Parathyroid adenoma (tissue), 2 donors: Measurements from ENCODE around the gene ORC5.

ENCODE experiments used
- H2AFZ ChIP-seq: fragments of 300-600 bp; sonication (generic); one replicate; pipeline ENCODE4 v1.7.0; 2017; ENCODE audit warnings: antibody characterized with exemption, mild to moderate bottlenecking
- H3K27ac ChIP-seq: fragments of 300-600 bp; sonication (generic); one replicate; pipeline ENCODE4 v1.7.0; 2017
- H3K27me3 ChIP-seq: fragments of 300-600 bp; sonication (generic); one replicate; pipeline ENCODE4 v1.7.0; 2017; ENCODE audit warnings: low read length; ENCODE audit not compliant: control insufficient read depth, insufficient read depth
- H3K36me3 ChIP-seq: fragments of 300-600 bp; sonication (generic); one replicate; pipeline ENCODE4 v1.7.0; 2017; ENCODE audit warnings: low read length; ENCODE audit not compliant: control insufficient read depth, insufficient read depth
- H3K4me1 ChIP-seq: fragments of 300-600 bp; sonication (generic); one replicate; pipeline ENCODE4 v1.7.0; 2017; ENCODE audit warnings: control low read depth
- H3K4me2 ChIP-seq: fragments of 300-600 bp; sonication (generic); one replicate; pipeline ENCODE4 v1.7.0; 2017; ENCODE audit warnings: low read length
- H3K4me3 ChIP-seq: fragments of 300-600 bp; sonication (generic); one replicate; pipeline ENCODE4 v1.7.0; 2017; ENCODE audit warnings: low read depth, low read length
- H3K79me2 ChIP-seq: fragments of 300-600 bp; sonication (generic); one replicate; pipeline ENCODE4 v1.7.0; 2017; ENCODE audit warnings: control low read depth
- H3K9ac ChIP-seq: fragments of 300-600 bp; sonication (generic); one replicate; pipeline ENCODE4 v1.7.0; 2017; ENCODE audit warnings: mild to moderate bottlenecking
- H3K9me3 ChIP-seq: fragments of 300-600 bp; sonication (generic); one replicate; pipeline ENCODE4 v1.7.0; 2017; ENCODE audit warnings: low read length; ENCODE audit not compliant: control insufficient read depth
- CTCF ChIP-seq: fragments of 300-600 bp; sonication (generic); IDR thresholded peaks from one replicate; pipeline ENCODE4 v1.7.0; 2017; ENCODE audit warnings: antibody characterized with exemption, mild to moderate bottlenecking
- donor health status: primary hyperparathyroidism.

The ORC5 gene

GRCh38 chr7:104207731-104208420, at the start of gene ORC5:
TSS of gene ORC5 (minus strand) at chr7:104208013. CDS start at chr7:104207904, 109 bp downstream.
- H3K79me2 ChIP-seq = peaks cover 14% of the 10 kb centered on the region
- no peaks in the 10 kb centered on the region for H3K4me1 ChIP-seq
- no peaks in the 10 kb centered on the region for H3K27me3 ChIP-seq
- peak within 1 kb of the TSS; percentile 46 for H3K9ac ChIP-seq
- H3K27ac ChIP-seq = peak within 1 kb of the TSS; percentile 83
- no peak for TF ChIP-seq CTCF
- no peaks in the 10 kb centered on the region for H3K36me3 ChIP-seq
- peak within 1 kb of the TSS; percentile 76 for H3K4me3 ChIP-seq
- no peaks in the 10 kb centered on the region for H3K9me3 ChIP-seq
- peak within 1 kb of the TSS; percentile 66 for H3K4me2 ChIP-seq
- H2AFZ ChIP-seq = peak within 1 kb of the TSS; percentile 100

- Histone ChIP-seq H3K4me2 (no peak overlapping the region), H3K9me3 (no peaks in the 10 kb centered on the region), H3K27ac (no peak overlapping the region), H3K4me1 (no peaks in the 10 kb centered on the region), H3K27me3 (no peaks in the 10 kb centered on the region), H2AFZ (no peak overlapping the region), H3K79me2 (no peaks in the 10 kb centered on the region), H3K36me3 (no peaks in the 10 kb centered on the region), H3K9ac (no peak overlapping the region), H3K4me3 (no peak overlapping the region)
- TF ChIP-seq CTCF = no peak
Observed at GRCh38 chr7:104255616-104256015, 47.8 kb upstream of the ORC5 start.

- H3K9me3 ChIP-seq = no peaks in the 10 kb centered on the region
- no peaks in the 10 kb centered on the region for H3K4me1 ChIP-seq
- H3K9ac ChIP-seq = no peak overlapping the region
- H2AFZ ChIP-seq = no peak overlapping the region
- H3K36me3 ChIP-seq = no peaks in the 10 kb centered on the region
- H3K79me2 ChIP-seq = no peaks in the 10 kb centered on the region
- H3K4me3 ChIP-seq = no peak overlapping the region
- H3K4me2 ChIP-seq = no peak overlapping the region
- H3K27me3 ChIP-seq = no peaks in the 10 kb centered on the region
- TF ChIP-seq CTCF = no peak
- H3K27ac ChIP-seq = no peak overlapping the region
Observed at GRCh38 chr7:104255194-104255593, 47.4 kb upstream of the ORC5 start.

- Histone ChIP-seq H3K36me3 (no peaks in the 10 kb centered on the region), H3K9me3 (no peaks in the 10 kb centered on the region), H2AFZ (no peak overlapping the region), H3K4me3 (no peak overlapping the region), H3K9ac (no peak overlapping the region), H3K4me2 (no peak overlapping the region), H3K4me1 (no peaks in the 10 kb centered on the region), H3K27me3 (no peaks in the 10 kb centered on the region), H3K79me2 (no peaks in the 10 kb centered on the region), H3K27ac (no peak overlapping the region)
- TF ChIP-seq CTCF = no peak
Observed at GRCh38 chr7:104254696-104255095, 46.9 kb upstream of the ORC5 start.
